CD4-positive, alpha-beta T cell treated with Interferon gamma for 1 hour (primary cell): ENCODE data around the gene PDGFC.
A peak's percentile ranks its signal among the peaks of the same experiment; 100 is the strongest.

Source experiments
- DNase-seq: peaks from one replicate; pipeline ENCODE4 v3.0.0-alpha.2; 2020

Gene PDGFC

GRCh38 chr4:156972379-156973015 is 898 bp upstream of the PDGFC start:
- DNase-seq = no peak

- DNase-seq = no peak
Observed at GRCh38 chr4:156971165-156971675, 379 bp downstream of the PDGFC start.

DNA sequence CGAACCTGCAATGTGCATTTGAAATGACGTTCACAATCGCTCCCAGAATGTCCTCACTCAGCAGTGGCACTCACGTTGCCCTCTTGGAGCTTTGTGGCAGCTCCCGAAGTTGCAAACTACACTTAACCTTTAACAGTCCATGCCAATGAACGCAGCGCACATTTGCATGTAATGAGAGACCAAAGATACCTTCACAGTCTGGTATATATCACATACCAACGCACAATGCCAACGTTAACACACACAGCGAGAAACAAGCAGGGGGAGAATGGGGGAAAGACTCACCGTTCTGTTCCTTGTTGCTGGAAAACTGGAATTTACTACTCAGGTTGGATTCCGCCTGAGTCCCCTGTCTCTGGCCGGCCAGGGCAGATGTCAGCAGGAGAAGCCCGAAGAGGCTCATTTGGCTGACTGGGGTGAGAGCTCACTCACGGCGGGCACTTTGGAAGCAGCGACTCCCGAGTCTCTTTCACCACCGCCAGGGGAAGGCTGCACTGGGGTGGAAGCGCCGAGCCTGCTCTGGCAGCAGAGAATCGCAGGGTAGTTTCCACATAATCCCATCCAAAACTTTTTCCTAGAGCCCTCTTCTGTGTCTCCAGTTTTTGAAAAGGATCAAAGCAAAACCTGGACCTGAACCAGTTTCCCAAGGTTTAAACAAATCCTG is 966 bp downstream of the PDGFC start:
- peak; percentile 30 for DNase-seq

- DNase-seq = no peak
Observed at GRCh38 chr4:156969911-156970310, 1.7 kb downstream of the PDGFC start.

GRCh38 chr4:156969101-156969500 is 2.5 kb downstream of the PDGFC start:
- DNase-seq = no peak

DNA sequence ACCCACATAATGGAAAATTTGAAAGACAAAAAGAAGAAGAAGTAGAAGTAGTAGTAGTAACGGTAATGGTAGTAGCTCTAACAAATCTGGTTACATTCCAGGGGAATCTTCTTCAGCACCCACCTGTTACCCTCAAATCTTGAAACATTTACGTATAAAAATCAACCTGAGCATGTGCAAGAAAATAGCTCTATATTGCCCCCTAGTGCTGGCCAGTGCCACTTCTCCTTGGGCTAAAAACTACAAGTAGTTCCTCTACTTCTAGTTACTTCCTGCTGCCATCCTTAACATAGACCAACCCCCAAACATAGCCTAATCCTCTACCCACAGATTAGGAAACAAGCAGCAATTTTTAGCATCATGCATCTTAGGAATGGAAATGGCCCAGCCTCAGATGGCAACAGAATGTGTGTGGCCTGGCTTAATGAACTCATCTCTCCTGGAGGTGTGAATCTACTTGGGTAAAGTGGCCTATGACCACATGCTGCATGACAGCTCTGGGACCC is 3.1 kb downstream of the PDGFC start:
- peak; percentile 42 for DNase-seq

DNA sequence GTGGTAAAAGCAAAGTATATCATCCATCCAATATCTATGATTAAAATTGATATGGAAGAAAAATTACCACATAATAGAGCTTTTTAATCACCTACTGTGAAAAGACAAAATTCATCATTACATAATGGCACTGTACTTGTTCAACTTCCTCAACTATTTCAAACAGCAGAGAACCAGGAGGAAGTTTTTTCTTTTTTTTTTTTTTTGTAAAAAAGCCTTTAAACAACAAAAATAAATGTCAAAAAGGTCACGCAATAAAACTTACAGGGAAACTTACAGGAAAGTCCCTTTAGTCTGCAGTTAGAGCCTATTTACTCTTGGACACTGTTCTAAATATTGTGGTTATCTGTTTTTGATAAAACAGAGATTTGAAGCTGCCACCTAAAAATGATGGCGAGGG is 4.8 kb downstream of the PDGFC start:
- no peak for DNase-seq

DNA sequence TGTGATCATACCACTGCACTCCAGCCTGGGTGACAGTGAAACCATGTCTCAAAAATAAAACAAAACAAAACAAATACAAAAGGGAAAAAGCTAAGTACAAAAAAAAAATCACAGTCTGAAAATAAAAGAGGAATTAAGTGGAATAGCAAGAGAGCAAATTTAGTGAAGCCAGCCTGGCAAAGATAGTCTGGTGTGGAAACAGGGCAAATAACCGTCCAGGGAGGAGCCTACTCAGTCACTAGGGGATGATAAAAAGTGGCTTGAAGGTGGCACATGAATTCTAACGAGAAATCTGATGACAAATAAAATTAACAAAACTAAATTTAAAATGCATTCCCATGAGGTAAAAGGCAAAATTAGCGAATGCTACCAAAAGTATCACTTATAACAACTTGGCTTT is 8.2 kb downstream of the PDGFC start:
- no peak for DNase-seq

GRCh38 chr4:156962528-156962974 is 9.0 kb downstream of the PDGFC start:
- DNase-seq = no peak

GRCh38 chr4:156962058-156962358 is 9.6 kb downstream of the PDGFC start:
- DNase-seq = no peak

DNA sequence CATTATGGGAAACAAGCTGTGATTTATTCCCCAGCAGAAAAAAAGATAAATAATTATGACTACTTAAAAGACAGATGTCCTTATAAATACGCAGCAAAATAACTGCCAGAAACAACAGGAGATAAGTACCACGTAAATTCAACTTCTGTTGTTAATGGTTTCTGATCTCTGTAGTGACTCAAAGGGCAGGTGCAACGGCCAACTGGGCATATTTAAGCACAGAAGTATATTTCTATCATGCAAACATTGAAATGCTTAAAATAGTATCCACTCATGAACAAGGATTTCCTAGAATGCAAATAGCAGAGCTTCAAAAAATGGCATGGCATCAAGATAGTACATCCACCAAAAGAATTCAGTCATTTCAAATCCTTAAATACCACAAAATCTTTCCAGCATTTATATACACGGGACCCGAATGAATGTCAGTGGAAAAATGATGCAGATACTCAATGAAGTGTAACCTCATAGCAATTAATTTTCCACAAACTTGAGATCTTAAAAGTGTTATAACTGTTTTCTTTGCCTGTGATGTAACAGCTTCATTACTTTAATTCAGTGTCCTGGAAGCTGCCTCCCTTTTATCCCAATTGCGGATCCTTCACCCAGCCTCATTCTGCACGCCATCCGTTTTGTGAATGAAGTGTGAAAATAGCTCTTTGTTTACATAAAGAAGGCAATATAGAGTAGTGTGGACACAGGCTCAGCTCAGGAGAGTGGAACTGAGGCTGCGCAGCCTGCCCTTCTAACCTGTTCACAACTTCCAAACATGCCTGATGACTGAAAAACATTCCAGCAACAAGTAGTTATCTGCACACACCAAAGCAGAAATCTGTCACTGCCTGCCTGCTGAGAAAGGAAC is 10.2 kb downstream of the PDGFC start:
- DNase-seq = no peak

DNA sequence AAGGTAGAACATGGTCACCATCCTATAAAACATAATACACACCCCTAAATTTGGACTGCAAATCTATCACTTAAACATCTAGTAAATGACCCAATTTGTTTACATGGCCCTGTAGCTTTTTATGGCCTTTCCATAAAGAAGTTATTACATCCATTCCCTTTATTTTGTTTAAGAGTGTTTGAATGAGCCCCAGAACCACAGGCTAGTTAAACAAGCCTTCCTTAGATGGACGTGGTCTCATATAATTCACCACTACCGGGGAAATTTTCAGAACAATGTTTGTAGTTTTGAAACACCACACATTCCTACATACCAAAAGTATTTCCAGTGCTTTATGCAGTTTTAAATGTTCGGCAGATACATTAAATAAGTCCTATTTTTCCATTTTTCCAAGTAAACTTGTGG is 12.3 kb downstream of the PDGFC start:
- no peak for DNase-seq

GRCh38 chr4:156958276-156959074 is 13.1 kb downstream of the PDGFC start:
- DNase-seq = no peak

DNA sequence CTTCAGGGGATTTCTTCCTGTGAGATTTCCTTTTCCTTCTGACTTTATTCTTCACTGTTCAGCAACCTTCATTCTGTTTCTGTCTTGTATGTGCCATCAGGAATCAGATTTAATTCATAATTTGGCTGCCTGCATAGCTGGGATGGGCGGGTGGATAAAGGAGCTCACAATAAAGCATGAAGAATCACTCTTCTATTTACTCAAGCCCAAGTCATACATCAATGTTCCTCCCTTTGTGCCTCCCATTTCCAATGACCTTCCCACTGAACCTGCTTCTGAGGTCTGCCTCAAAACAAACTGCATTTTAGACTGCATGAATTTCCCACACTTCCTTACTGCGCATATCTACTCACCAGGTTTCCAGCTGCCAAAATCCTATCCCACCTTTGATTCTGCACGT is 14.0 kb downstream of the PDGFC start:
- no peak for DNase-seq

DNA sequence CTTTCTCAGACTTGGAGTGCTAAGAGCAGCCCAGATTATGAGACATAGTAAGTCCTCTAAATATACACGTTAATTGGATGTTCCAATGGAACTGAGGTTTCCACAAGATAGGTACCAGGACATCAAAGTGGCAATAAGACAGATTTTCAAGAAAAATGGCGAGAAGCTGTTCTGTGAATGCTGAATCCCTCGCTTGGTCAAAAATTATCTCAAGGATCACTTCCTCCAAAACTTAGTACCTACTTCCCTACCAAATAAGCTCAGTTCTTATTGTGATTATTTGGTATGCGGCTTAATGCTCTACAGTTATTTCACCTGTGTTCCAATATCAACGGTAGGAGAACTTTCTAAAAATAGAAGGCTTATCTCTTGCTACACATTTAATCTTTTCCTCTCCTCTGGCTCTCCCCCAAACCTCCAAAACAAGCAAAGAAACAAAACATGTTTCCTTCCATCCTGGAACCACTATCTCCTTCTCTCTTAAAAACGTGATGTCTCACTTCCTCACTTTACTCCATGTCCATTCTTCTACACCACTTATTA is 14.7 kb downstream of the PDGFC start:
- no peak for DNase-seq

GRCh38 chr4:156956359-156956758 is 15.2 kb downstream of the PDGFC start:
- no peak for DNase-seq

GRCh38 chr4:156954587-156954986 is 17.0 kb downstream of the PDGFC start:
- peak; percentile 10 for DNase-seq

DNA sequence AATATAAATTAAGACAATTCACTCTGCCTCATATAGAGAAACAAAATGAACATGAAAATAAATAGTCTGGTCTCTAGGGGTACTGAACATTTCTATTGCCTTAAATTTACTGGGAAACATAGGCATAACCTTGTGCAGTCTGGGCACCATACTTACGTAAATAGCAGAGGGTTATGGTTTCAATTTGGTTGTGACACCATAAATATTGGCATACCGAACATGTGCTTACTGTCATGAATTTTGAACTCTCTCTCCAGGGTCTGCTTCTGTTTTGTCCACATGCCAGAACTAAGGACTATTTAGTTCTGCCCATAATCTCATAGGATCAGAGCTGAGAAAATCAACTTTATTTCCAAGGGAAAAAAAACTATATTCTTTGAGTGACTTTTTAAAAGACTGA is 17.6 kb downstream of the PDGFC start:
- DNase-seq = no peak

GRCh38 chr4:156953001-156953400 is 18.6 kb downstream of the PDGFC start:
- DNase-seq = no peak

DNA sequence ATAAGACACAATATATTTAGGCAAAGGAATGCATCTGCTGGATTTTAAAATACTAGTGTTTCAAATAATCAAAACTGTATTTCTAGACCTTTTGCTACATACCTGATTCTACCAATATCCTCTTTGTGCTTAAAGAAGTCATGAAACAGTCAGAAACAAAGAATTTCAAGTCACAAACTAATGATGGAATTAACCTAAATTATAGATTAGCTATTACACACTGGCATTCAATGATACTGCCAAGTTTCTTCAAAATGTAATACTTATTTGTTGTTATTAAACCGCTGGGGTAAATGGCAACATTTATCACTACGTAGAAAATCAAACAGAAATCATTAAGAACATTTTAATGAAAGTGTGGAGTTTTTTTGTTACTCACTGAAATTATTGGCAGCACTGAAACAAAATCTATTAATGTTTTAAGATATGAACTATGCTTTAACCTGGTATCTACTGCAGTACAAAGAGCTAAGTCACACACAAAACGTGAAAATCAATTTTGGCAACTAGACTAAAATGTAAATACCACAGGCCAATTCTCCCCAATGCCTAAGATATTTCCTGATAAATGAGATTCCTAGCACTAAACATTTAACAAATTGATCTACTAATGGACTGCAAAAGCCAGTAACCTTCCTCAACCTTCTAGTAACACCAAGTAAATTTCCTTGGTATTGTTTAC is 19.4 kb downstream of the PDGFC start:
- no peak for DNase-seq

- no peak for DNase-seq
Observed at GRCh38 chr4:156950948-156951347, 20.7 kb downstream of the PDGFC start.

- DNase-seq = no peak
Observed at GRCh38 chr4:156950090-156950489, 21.5 kb downstream of the PDGFC start.
